Central memory CD8-positive, alpha-beta T cell (primary cell): ENCODE results near the gene XPR1.
A peak's percentile ranks its signal among the peaks of the same experiment; 100 is the strongest.
"Not testable (repeated sequence)": the region's sequence is repeated elsewhere in the genome, so short reads cannot be mapped to it uniquely, and the experiment has no call there.

Experiments used
- ATAC-seq: fragments of 150-1000 bp; cut with Tn5 transposase; replicated peaks from 2 replicates; pipeline ENCODE4 v1.10.0; 2022; ENCODE audit warnings: mild to moderate bottlenecking, moderate FRiP score, moderate number of reproducible peaks; ENCODE audit not compliant: poor library complexity, severe bottlenecking; ENCODE audit errors: extremely low read depth
- DNase-seq, 2 donors: peaks; one replicate each; pipeline ENCODE4 v3.0.0; 2021; ENCODE audit warnings: low spot score in 2 of 2
- H3K27ac Mint-ChIP-seq: one replicate; pipeline ENCODE4 v1.8.0; 2022; ENCODE audit warnings: low read depth, mild to moderate bottlenecking, moderate library complexity, mixed read lengths
- H3K27me3 Mint-ChIP-seq: one replicate; pipeline ENCODE4 v1.8.0; 2022; ENCODE audit warnings: mixed read lengths
- H3K36me3 Mint-ChIP-seq: one replicate; pipeline ENCODE4 v1.8.0; 2022; ENCODE audit warnings: mild to moderate bottlenecking, moderate library complexity, mixed read lengths; ENCODE audit not compliant: insufficient read depth
- H3K4me1 Mint-ChIP-seq: one replicate; pipeline ENCODE4 v1.8.0; 2022; ENCODE audit warnings: mixed read lengths
- H3K4me3 Mint-ChIP-seq: one replicate; pipeline ENCODE4 v1.8.0; 2022; ENCODE audit warnings: mild to moderate bottlenecking, moderate library complexity, mixed read lengths
- H3K9me3 Mint-ChIP-seq: one replicate; pipeline ENCODE4 v1.8.0; 2022; ENCODE audit warnings: mixed read lengths

Gene XPR1

GRCh38 chr1:180672505-180672904, 40.7 kb downstream of the XPR1 start:
- DNase-seq = no peak

GRCh38 chr1:180674603-180675530, 43.0 kb downstream of the XPR1 start:
- Mint-ChIP-seq H3K4me1 (peaks cover 18% of the 10 kb centered on the region), H3K4me3 (no peak overlapping the region), H3K27ac (no peak overlapping the region), H3K36me3 (peaks cover 4% of the 10 kb centered on the region), H3K9me3 (peaks cover 9% of the 10 kb centered on the region), H3K27me3 (no peaks in the 10 kb centered on the region)
- ATAC-seq (no peak), DNase-seq (no peak)

More at GRCh38 chr1:180672505-180672904, 40.7 kb downstream of the XPR1 start:
- Mint-ChIP-seq H3K36me3 (peaks cover 6% of the 10 kb centered on the region), H3K4me1 (peaks cover 19% of the 10 kb centered on the region), H3K27me3 (no peaks in the 10 kb centered on the region), H3K4me3 (no peak overlapping the region), H3K27ac (no peak overlapping the region), H3K9me3 (peaks cover 9% of the 10 kb centered on the region)
- ATAC-seq = no peak

- H3K4me3 Mint-ChIP-seq = no peak overlapping the region
- no peak for ATAC-seq
- DNase-seq = no peak
These were observed 43.8 kb downstream of the XPR1 start for GRCh38 chr1:180675586-180675985.

GRCh38 chr1:180680558-180681144, 48.8 kb downstream of the XPR1 start:
- no peak for DNase-seq
- H3K36me3 Mint-ChIP-seq = peaks cover 9% of the 10 kb centered on the region

More at GRCh38 chr1:180675586-180675985, 43.8 kb downstream of the XPR1 start:
- H3K36me3 Mint-ChIP-seq = peaks cover 6% of the 10 kb centered on the region
- no peak overlapping the region for H3K27ac Mint-ChIP-seq
- peaks cover 19% of the 10 kb centered on the region for H3K4me1 Mint-ChIP-seq
- peaks cover 8% of the 10 kb centered on the region for H3K9me3 Mint-ChIP-seq
- H3K27me3 Mint-ChIP-seq = no peaks in the 10 kb centered on the region

DNA sequence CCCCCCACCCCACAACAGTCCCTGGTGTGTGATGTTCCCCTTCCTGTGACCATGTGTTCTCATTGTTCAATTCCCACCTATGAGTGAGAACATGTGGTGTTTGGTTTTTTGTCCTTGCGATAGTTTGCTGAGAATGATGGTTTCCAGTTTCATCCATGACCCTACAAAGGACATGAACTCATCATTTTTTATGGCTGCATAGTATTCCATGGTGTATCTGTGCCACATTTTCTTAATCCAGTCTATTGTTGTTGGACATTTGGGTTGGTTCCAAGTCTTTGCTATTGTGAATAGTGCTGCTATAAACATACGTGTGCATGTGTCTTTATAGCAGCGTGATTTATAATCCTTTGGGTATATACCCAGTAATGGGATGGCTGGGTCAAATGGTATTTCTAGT, 51.3 kb downstream of the XPR1 start:
- ATAC-seq, H3K36me3 Mint-ChIP-seq: not testable (repeated sequence)

More at GRCh38 chr1:180680558-180681144, 48.8 kb downstream of the XPR1 start:
- H3K27ac Mint-ChIP-seq = no peak overlapping the region
- ATAC-seq = no peak
- H3K9me3 Mint-ChIP-seq = no peaks in the 10 kb centered on the region
- H3K4me3 Mint-ChIP-seq = no peak overlapping the region
- H3K4me1 Mint-ChIP-seq = peaks cover 11% of the 10 kb centered on the region
- no peaks in the 10 kb centered on the region for H3K27me3 Mint-ChIP-seq

DNA sequence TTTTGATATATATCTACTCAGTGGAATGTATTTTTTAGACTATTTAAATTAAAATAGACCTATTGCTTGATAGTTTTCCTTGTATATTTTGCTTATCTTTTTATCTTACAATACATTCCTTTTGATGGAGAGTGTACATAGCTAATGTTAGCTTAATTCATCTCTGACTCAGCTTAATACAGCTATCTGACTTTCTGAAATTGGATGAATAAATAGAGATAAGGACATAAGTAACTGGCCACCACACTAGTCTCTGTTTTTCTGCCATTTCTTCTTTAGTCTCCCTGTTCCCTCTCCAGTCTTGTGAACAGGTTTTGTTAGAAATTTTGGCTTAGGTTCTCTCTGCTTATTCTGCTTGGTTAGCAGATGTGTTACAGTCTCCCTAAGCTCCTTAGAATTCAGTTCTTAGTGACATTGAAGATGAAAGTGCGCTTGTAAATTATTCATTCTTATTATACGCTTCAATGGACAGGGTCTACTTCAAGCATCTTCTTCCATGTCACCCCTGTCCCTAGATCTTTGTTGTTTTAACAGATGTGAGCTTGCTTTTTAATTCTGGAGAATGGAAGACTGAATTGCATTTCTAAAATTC, 59.6 kb downstream of the XPR1 start:
- ATAC-seq (no peak), DNase-seq (no peak)
- peaks cover under 1% of the 10 kb centered on the region for H3K9me3 Mint-ChIP-seq
- H3K4me3 Mint-ChIP-seq = no peak overlapping the region
- H3K27me3 Mint-ChIP-seq = no peaks in the 10 kb centered on the region
- H3K27ac Mint-ChIP-seq = no peak overlapping the region
- peaks cover 4% of the 10 kb centered on the region for H3K36me3 Mint-ChIP-seq
- H3K4me1 Mint-ChIP-seq = peaks cover 40% of the 10 kb centered on the region

More for the DNA sequence above, 51.3 kb downstream of the XPR1 start:
- H3K4me3 Mint-ChIP-seq, H3K27ac Mint-ChIP-seq, H3K27me3 Mint-ChIP-seq, DNase-seq, H3K9me3 Mint-ChIP-seq: not testable (repeated sequence)
- peaks cover 16% of the 10 kb centered on the region for H3K4me1 Mint-ChIP-seq

DNA sequence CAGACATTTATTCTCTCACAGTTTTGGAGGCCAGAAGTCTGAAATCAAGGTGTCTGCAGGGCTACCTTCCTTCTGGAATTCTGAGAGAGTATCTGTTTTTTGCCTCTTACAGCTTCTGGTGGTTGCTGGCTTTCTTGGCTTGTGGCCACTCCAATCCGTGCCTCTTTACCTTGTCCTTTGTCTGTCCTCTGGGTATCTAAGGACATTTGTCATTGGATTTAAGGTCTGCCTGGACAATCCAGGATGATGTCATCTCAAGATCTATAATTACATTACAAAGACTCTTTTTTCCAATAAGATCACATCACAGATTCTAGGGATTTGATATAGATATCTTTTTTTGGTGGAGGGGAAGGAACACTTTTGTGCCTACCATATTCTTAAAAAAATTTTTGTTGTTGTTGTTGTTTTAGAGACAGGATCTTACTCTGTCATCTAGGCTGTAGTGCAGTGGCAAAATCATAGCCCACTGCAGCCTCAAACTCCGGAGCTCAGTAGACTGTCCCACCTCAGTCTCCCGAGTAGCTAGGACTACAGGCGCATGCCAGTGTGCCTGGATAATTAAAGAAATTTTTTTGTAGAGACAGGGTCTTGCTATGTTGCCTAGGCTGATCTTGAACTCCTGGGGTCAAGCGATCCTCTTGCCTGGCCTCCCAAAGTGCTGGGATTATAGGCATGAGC, 61.9 kb downstream of the XPR1 start:
- H3K4me1 Mint-ChIP-seq = peaks cover 45% of the 10 kb centered on the region
- no peak for DNase-seq
- H3K9me3 Mint-ChIP-seq = peaks cover 18% of the 10 kb centered on the region
- no peak for ATAC-seq
- H3K4me3 Mint-ChIP-seq = no peak overlapping the region
- H3K27ac Mint-ChIP-seq = no peak overlapping the region
- no peaks in the 10 kb centered on the region for H3K27me3 Mint-ChIP-seq
- peaks cover 8% of the 10 kb centered on the region for H3K36me3 Mint-ChIP-seq

DNA sequence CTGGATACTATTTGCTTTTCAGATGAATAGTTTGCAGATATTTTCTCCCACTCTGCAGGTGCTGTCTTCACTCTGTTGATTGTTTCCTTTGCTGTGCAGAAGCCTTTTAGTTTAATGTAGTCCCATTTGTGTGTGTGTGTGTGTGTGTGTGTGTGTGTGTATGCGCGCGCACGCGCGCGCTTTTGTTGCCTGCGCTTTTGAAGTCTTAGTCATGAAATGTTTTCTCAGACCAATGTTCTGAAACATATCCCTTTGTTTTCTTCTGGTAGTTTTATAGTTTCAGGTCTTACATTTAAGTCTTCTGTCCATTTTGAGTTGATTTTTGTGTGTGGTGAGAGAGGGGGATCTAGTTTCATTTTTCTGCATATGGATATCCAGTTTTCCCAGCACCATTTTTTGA, 63.5 kb downstream of the XPR1 start:
- H3K27me3 Mint-ChIP-seq = no peaks in the 10 kb centered on the region
- H3K4me1 Mint-ChIP-seq = peaks cover 45% of the 10 kb centered on the region
- H3K36me3 Mint-ChIP-seq = peaks cover 8% of the 10 kb centered on the region
- H3K9me3 Mint-ChIP-seq = peaks cover 19% of the 10 kb centered on the region
- ATAC-seq (no peak), DNase-seq (no peak)
- no peak overlapping the region for H3K27ac Mint-ChIP-seq
- H3K4me3 Mint-ChIP-seq = no peak overlapping the region

GRCh38 chr1:180696361-180696760, 64.5 kb downstream of the XPR1 start:
- Mint-ChIP-seq H3K9me3 (peaks cover 19% of the 10 kb centered on the region), H3K4me1 (peaks cover 37% of the 10 kb centered on the region), H3K27ac (no peak overlapping the region), H3K27me3 (no peaks in the 10 kb centered on the region), H3K36me3 (peaks cover 8% of the 10 kb centered on the region), H3K4me3 (no peak overlapping the region)
- DNase-seq (no peak), ATAC-seq (no peak)

DNA sequence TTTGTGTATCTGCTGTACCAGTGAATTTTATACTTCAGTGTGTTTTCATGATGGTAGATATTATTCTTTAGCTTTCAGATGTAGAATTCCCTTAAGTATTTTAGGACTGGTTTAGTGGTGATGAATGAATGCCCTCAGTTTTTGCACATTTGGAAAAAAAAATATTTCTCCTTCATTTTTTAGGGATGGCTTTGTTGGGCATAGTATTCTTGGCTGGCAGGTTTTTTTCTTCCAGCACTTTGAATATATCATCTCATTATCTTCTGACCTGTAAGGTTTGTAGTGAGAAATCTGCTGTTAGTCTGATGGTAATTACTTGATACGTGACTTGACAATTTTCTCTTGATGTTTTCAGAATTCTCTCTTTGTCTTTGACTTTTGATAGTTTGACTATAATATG, 66.8 kb downstream of the XPR1 start:
- Mint-ChIP-seq H3K4me3 (no peak overlapping the region), H3K36me3 (peaks cover 5% of the 10 kb centered on the region), H3K4me1 (peaks cover 21% of the 10 kb centered on the region), H3K9me3 (peaks cover 26% of the 10 kb centered on the region), H3K27ac (no peak overlapping the region), H3K27me3 (no peaks in the 10 kb centered on the region)
- DNase-seq (no peak), ATAC-seq (no peak)

DNA sequence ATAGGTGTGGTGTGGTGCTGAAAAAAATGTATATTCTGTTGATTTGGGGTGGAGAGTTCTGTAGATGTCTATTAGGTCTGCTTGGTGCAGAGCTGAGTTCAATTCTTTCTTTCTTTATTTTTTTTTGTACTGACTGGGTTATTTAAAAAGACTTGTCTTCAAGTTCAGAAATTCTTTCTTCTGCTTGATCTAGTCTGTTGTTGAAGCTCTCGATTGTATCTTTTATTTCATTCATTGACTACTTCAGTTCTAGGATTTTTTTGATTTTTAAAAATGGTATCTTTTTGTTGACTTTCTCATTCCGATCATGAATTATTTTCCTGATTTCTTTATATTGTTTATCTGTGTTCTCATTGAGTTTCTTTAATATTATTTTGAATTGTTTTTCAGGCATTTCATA, 70.6 kb downstream of the XPR1 start:
- DNase-seq, H3K27ac Mint-ChIP-seq, H3K36me3 Mint-ChIP-seq: not testable (repeated sequence)

GRCh38 chr1:180710746-180711145, 78.9 kb downstream of the XPR1 start:
- DNase-seq, H3K27me3 Mint-ChIP-seq, H3K9me3 Mint-ChIP-seq, ATAC-seq, H3K4me3 Mint-ChIP-seq, H3K27ac Mint-ChIP-seq, H3K36me3 Mint-ChIP-seq: not testable (repeated sequence)
- peaks cover 28% of the 10 kb centered on the region for H3K4me1 Mint-ChIP-seq

More for the DNA sequence above, 70.6 kb downstream of the XPR1 start:
- peak overlapping the region; percentile 11 for H3K4me3 Mint-ChIP-seq
- not testable (repeated sequence) for ATAC-seq, H3K4me1 Mint-ChIP-seq, H3K27me3 Mint-ChIP-seq
- H3K9me3 Mint-ChIP-seq = peaks cover 17% of the 10 kb centered on the region
